Effector memory CD8-positive, alpha-beta T cell (primary cell): ENCODE results near the gene CABLES2.

Experiments
- ATAC-seq: fragments of 150-1000 bp; cut with Tn5 transposase; replicated peaks from 2 replicates; pipeline ENCODE4 v1.10.0; 2021; ENCODE audit warnings: mild to moderate bottlenecking, moderate library complexity
- DNase-seq, 3 experiments: peaks; one replicate each; pipeline ENCODE4 v3.0.0; 2021
- H3K27ac Mint-ChIP-seq, 2 donors: one replicate each; pipeline ENCODE4 v1.8.0; 2022; ENCODE audit warnings: mild to moderate bottlenecking in 2 of 2, mixed read lengths in 2 of 2, moderate library complexity in 2 of 2
- H3K27me3 Mint-ChIP-seq, 2 donors: one replicate each; pipeline ENCODE4 v1.8.0; 2022; ENCODE audit warnings: mixed read lengths in 2 of 2
- H3K36me3 Mint-ChIP-seq: one replicate; pipeline ENCODE4 v1.8.0; 2022; ENCODE audit warnings: mild to moderate bottlenecking, moderate library complexity, mixed read lengths; ENCODE audit not compliant: insufficient read depth
- H3K4me1 Mint-ChIP-seq, 2 donors: one replicate each; pipeline ENCODE4 v1.8.0; 2022; ENCODE audit warnings: low read depth in 2 of 2, mixed read lengths in 2 of 2
- H3K4me3 Mint-ChIP-seq, 2 donors: one replicate each; pipeline ENCODE4 v1.8.0; 2022; ENCODE audit warnings: mild to moderate bottlenecking in 2 of 2, mixed read lengths in 2 of 2, moderate library complexity in 2 of 2
- H3K9me3 Mint-ChIP-seq, 2 donors: one replicate each; pipeline ENCODE4 v1.8.0; 2022; ENCODE audit warnings: mixed read lengths in 2 of 2

The CABLES2 gene

GRCh38 chr20:62409086-62409853 is 2.2 kb upstream of the CABLES2 start:
- peak overlapping the region in 1 of 2 donors; percentile 44 for H3K27ac Mint-ChIP-seq
- ATAC-seq (no peak), DNase-seq (no peak)
- H3K4me1 Mint-ChIP-seq = peaks cover 16 to 27% of the 10 kb centered on the region in 2 donors
- H3K4me3 Mint-ChIP-seq = peak overlapping the region in 1 of 2 donors; percentile 23
- H3K9me3 Mint-ChIP-seq = no peaks in the 10 kb centered on the region
- H3K27me3 Mint-ChIP-seq = no peaks in the 10 kb centered on the region
- H3K36me3 Mint-ChIP-seq = peaks cover 7% of the 10 kb centered on the region

- Mint-ChIP-seq H3K27ac (no peak overlapping the region), H3K9me3 (no peaks in the 10 kb centered on the region), H3K4me1 (peaks cover 16 to 30% of the 10 kb centered on the region in 2 donors), H3K27me3 (no peaks in the 10 kb centered on the region), H3K36me3 (peaks cover 7% of the 10 kb centered on the region), H3K4me3 (peak overlapping the region in 1 of 2 donors; percentile 23)
- DNase-seq (no peak), ATAC-seq (no peak)
Measured at GRCh38 chr20:62408640-62409039, 1.6 kb upstream of the CABLES2 start.

- Mint-ChIP-seq H3K36me3 (peaks cover 7% of the 10 kb centered on the region), H3K4me1 (peaks cover 16 to 30% of the 10 kb centered on the region in 2 donors), H3K27ac (no peak overlapping the region), H3K4me3 (peak overlapping the region; percentile 79 to 80), H3K9me3 (no peaks in the 10 kb centered on the region), H3K27me3 (no peaks in the 10 kb centered on the region)
- DNase-seq = no peak
- ATAC-seq = no peak
Measured at GRCh38 chr20:62408055-62408454, 970 bp upstream of the CABLES2 start.

GRCh38 chr20:62406635-62407176 is 379 bp downstream of the CABLES2 start:
- peak overlapping the region; percentile 78 to 82 for H3K4me3 Mint-ChIP-seq
- peaks cover 16 to 30% of the 10 kb centered on the region in 2 donors for H3K4me1 Mint-ChIP-seq
- peaks cover 7% of the 10 kb centered on the region for H3K36me3 Mint-ChIP-seq
- no peaks in the 10 kb centered on the region for H3K9me3 Mint-ChIP-seq
- no peak for ATAC-seq
- peak overlapping the region; percentile 63 to 79 for H3K27ac Mint-ChIP-seq
- no peak for DNase-seq
- H3K27me3 Mint-ChIP-seq = no peaks in the 10 kb centered on the region

GRCh38 chr20:62405981-62406513 is 1.0 kb downstream of the CABLES2 start:
- Mint-ChIP-seq H3K4me3 (peak overlapping the region; percentile 78 to 82), H3K9me3 (no peaks in the 10 kb centered on the region), H3K27ac (peak overlapping the region; percentile 63 to 79), H3K27me3 (no peaks in the 10 kb centered on the region), H3K36me3 (peaks cover 13% of the 10 kb centered on the region), H3K4me1 (peaks cover 16 to 31% of the 10 kb centered on the region in 2 donors)
- no peak for ATAC-seq
- no peak for DNase-seq

GRCh38 chr20:62405108-62405980 is 1.7 kb downstream of the CABLES2 start:
- Mint-ChIP-seq H3K27me3 (no peaks in the 10 kb centered on the region), H3K4me1 (peaks cover 16 to 31% of the 10 kb centered on the region in 2 donors), H3K4me3 (peak overlapping the region; percentile 78 to 82), H3K9me3 (no peaks in the 10 kb centered on the region), H3K36me3 (peaks cover 15% of the 10 kb centered on the region), H3K27ac (peak overlapping the region; percentile 63 to 79)
- DNase-seq = no peak
- no peak for ATAC-seq

- H3K4me1 Mint-ChIP-seq = peaks cover 16 to 26% of the 10 kb centered on the region in 2 donors
- H3K9me3 Mint-ChIP-seq = no peaks in the 10 kb centered on the region
- DNase-seq (no peak), ATAC-seq (no peak)
- no peaks in the 10 kb centered on the region for H3K27me3 Mint-ChIP-seq
- H3K36me3 Mint-ChIP-seq = peaks cover 16% of the 10 kb centered on the region
- no peak overlapping the region for H3K27ac Mint-ChIP-seq
- H3K4me3 Mint-ChIP-seq = no peak overlapping the region
Measured at GRCh38 chr20:62404761-62405107, 2.4 kb downstream of the CABLES2 start.

GRCh38 chr20:62404112-62404665 is 2.9 kb downstream of the CABLES2 start:
- DNase-seq (no peak), ATAC-seq (no peak)
- Mint-ChIP-seq H3K4me1 (peaks cover 16 to 23% of the 10 kb centered on the region in 2 donors), H3K36me3 (peaks cover 18% of the 10 kb centered on the region), H3K27ac (no peak overlapping the region), H3K9me3 (no peaks in the 10 kb centered on the region), H3K27me3 (no peaks in the 10 kb centered on the region), H3K4me3 (peak overlapping the region in 1 of 2 donors; percentile 20)

GRCh38 chr20:62403331-62403730 is 3.8 kb downstream of the CABLES2 start:
- Mint-ChIP-seq H3K27me3 (no peaks in the 10 kb centered on the region), H3K4me1 (peaks cover 16 to 23% of the 10 kb centered on the region in 2 donors), H3K4me3 (no peak overlapping the region), H3K27ac (no peak overlapping the region), H3K9me3 (no peaks in the 10 kb centered on the region), H3K36me3 (peaks cover 15% of the 10 kb centered on the region)
- no peak for DNase-seq
- no peak for ATAC-seq

GRCh38 chr20:62402456-62403150 is 4.5 kb downstream of the CABLES2 start:
- DNase-seq (no peak), ATAC-seq (no peak)
- H3K4me1 Mint-ChIP-seq = peaks cover 17 to 21% of the 10 kb centered on the region in 2 donors
- peaks cover 17% of the 10 kb centered on the region for H3K36me3 Mint-ChIP-seq
- no peak overlapping the region for H3K27ac Mint-ChIP-seq
- H3K9me3 Mint-ChIP-seq = peaks cover 0 to 7% of the 10 kb centered on the region in 2 donors
- no peaks in the 10 kb centered on the region for H3K27me3 Mint-ChIP-seq
- H3K4me3 Mint-ChIP-seq = no peak overlapping the region

GRCh38 chr20:62401331-62401779 is 5.7 kb downstream of the CABLES2 start:
- H3K4me1 Mint-ChIP-seq = peaks cover 17 to 20% of the 10 kb centered on the region in 2 donors
- DNase-seq (no peak), ATAC-seq (no peak)
- H3K36me3 Mint-ChIP-seq = peaks cover 24% of the 10 kb centered on the region
- peak overlapping the region in 1 of 2 donors; percentile 60 for H3K27ac Mint-ChIP-seq
- H3K27me3 Mint-ChIP-seq = no peaks in the 10 kb centered on the region
- H3K9me3 Mint-ChIP-seq = peaks cover 0 to 8% of the 10 kb centered on the region in 2 donors
- no peak overlapping the region for H3K4me3 Mint-ChIP-seq

- H3K36me3 Mint-ChIP-seq = peaks cover 28% of the 10 kb centered on the region
- peaks cover 9 to 12% of the 10 kb centered on the region in 2 donors for H3K4me1 Mint-ChIP-seq
- no peak for DNase-seq
- no peak for ATAC-seq
- H3K27ac Mint-ChIP-seq = peak overlapping the region in 1 of 2 donors; percentile 60
- H3K9me3 Mint-ChIP-seq = peaks cover 0 to 8% of the 10 kb centered on the region in 2 donors
- no peak overlapping the region for H3K4me3 Mint-ChIP-seq
- H3K27me3 Mint-ChIP-seq = no peaks in the 10 kb centered on the region
Measured at GRCh38 chr20:62400541-62400940, 6.5 kb downstream of the CABLES2 start.
